ENCODE results near the gene RRH.
"Not testable (repeated sequence)": the region's sequence is repeated elsewhere in the genome, so short reads cannot be mapped to it uniquely, and the experiment has no call there.

RRH gene, protein sequence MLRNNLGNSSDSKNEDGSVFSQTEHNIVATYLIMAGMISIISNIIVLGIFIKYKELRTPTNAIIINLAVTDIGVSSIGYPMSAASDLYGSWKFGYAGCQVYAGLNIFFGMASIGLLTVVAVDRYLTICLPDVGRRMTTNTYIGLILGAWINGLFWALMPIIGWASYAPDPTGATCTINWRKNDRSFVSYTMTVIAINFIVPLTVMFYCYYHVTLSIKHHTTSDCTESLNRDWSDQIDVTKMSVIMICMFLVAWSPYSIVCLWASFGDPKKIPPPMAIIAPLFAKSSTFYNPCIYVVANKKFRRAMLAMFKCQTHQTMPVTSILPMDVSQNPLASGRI

DNA sequence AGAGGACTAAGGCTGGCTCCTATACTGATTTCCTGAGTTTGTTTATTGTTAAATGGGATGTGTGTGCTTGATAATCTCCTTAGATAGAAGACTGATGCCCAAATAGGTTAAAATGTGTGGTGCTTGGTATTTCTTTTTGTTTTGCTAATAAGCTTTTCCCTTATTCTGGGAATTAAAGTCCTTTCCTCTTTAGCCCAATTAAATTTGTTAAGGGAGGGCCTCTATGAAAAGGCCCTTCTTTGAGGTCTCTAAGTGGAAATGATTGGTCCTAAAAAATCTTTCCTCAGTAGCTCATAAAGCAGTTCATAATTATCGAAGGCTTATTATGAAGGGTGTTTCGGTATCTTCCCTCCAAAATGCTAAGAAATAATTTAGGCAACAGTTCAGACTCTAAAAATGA, at the start of gene RRH:
RRH (plus strand) TSS at position 301 of the 400 bp plus-strand sequence; CDS start at position 357, 56 bp downstream.
- DNase-seq (ENCODE audit: low read depth in 2 of 2) = no peak

DNA sequence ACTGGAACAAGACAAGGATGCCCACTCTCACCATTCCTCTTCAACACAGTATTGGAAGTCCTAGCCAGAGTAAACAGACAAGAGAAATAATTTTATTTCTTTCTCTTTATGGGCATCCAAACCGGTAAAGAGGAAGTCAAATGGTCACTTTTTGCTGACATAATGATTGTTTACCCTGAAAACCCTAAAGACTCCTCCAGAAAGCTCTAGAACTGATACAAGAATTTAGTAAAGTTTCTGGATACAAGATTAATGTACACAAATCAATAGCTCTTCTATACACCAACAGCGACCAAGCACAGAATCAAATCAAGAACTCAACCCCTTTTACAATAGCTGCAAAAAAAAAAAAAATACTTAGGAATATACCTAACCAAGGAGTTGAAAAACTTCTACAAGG, 45.7 kb upstream of the RRH start:
- DNase-seq (ENCODE audit: low read depth in 2 of 2) = not testable (repeated sequence)

DNA sequence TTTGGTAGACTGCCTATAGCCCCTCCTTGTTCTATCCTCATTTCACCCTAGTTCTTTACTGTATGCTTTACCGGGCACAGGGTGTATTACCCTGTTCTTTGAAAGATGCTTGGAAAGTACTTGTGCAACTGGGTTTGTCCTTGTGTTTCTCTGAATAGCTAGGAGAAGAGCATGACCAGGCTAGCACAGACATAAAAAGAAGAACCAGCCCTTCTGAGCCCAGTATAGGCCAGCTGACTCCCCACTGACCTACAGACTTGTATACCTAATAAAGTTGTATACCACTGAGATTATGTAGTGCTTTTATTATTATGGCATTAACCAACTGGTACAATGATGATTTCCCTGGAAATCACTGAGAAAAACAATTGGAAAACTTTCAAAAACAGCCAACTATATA, 40.9 kb upstream of the RRH start:
- no peak for DNase-seq (ENCODE audit: low read depth in 2 of 2)

DNA sequence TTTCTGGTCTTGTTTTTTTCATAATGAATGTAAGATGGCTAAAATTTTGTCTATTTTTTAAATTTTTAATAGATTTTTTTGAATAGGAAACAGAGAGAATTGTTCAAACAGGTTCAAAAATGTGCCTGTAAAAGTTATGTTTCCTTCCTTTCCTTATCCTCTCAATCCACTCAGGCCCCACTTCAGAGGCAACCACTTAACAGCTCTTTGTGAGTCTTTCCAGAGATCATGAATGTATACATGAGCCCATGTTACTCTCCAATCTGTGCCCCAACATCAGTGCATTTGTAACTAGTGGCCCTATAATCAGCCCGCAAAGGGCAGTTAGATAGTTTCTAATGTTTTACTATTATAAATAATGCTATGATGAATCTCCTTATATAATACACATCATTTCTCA, 40.0 kb upstream of the RRH start:
- no peak for DNase-seq (ENCODE audit: low read depth in 2 of 2)

DNA sequence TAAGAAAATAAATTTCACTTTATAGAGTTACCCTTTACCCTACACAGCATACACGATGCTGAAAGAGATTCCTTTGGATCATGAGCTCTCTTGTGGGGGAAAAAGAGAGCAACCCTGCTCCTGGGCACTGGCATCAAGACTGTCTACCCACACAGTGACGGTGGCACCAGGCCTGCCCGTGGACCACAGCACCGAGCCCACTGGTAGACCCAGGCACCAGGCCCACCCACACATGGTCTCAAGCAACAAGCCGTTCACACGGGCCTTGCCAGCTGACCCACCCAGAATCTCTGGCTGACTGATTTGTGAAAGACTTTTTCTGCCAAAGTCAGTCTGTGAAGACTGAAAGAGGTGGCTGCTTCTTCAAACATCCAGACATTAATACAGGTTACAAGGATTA, 32.7 kb upstream of the RRH start:
- no peak for DNase-seq (ENCODE audit: low read depth in 2 of 2)

DNA sequence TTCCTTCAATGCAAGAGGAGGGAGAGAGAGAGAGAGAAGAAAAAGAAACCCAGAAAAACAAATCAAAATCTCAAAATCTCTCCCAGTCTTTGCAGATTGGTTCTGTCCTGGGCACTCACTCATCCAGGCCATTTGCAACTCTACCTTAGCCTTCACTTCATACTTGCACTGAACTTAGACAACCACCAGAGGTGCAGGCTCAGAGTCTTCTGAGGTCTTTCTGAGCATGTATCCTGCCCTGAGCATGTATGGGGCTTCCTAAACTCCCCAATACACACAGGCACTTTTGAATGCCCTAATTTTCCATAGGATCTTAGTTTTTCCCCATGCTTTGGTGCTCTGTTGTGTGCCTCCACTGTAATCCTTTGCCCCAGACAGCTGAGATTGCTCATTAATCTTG, 28.9 kb upstream of the RRH start:
- no peak for DNase-seq (ENCODE audit: low read depth in 2 of 2)

DNA sequence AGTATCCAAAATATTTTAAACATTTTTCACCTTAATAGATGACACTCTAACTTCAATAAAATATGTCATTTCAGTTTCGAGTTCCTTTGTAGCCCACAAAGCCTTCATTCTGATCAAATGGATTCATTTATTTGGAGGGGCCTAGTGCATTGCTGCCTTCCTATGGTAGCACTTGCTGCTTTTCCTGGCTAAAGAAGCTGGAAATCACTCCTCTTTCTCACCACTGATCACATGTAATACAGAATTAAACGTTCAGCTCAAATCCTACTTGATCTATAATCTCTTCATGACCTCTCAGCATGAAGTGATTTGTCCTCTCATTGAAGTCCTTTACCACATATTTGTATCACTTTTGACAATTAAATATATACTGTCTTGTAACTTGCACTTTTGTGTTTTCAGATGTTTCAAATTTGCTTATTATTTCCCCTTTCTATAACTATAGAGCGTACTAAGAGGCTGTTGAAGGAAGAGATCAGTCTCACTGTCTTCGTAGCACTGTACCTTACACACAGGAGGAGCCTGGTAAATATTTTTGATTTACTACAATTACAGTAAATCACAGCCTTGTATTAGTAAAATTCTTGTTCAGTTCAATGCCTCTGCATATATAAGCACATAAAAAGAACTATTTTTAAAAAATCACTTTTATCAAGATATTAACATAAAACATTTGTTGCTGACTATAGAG, 26.5 kb upstream of the RRH start:
- no peak for DNase-seq (ENCODE audit: low read depth in 2 of 2)

DNA sequence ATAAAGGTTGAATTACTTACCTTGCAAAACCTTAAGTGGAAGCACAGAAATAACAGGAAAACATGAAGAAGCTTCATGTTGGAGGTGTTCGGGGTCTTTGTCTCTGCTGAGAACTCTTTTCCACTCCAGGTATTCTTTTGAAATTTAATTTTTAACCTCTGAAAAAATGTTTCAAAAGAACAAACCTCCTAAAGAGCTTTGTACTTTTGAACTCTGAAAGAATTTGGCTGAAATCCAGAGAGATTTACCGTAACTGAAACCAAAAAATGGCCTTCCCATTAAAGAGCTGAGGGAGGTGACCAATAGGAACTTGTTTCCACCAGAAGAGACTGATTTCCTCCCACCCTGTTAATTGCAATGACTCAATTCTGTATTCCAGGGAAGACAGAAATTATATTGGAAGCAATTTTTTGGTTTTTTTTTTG, 25.9 kb upstream of the RRH start, which contains the start of gene CFI:
CFI (minus strand) TSS at position 105 of the 425 bp plus-strand sequence; CDS start at position 77, 28 bp downstream.
- DNase-seq (ENCODE audit: low read depth in 2 of 2) = no peak

DNA sequence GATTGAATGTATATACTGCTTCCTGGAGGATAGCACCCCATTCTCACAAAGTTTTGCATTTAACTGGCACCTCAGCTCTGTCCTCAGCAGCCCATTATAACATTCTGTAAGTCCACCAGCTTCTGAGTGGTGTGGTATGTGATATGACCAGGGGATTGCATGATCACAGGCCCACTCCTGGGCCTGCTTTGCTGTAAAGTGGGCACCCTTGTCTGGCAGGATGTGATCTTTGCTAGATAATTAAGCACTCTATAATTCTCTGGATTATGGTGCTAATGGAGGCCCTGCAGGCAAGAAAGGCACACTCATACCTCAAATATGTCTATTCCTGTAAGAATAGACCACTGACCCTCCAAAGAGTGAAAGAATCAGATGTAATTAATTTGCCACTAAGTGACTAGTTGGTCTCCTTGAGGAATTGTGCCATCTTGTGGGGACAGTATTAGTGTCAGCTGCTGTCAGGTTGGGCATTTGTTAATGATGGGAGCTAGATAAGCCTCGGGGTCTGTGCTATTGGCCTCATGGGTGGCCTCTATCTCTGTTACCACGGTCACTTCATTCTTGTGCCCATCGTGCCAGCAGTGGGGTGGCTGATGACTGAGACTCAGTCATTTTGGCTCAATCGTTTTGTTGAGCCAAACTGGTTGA, 23.7 kb upstream of the RRH start:
- no peak for DNase-seq (ENCODE audit: low read depth in 2 of 2)

DNA sequence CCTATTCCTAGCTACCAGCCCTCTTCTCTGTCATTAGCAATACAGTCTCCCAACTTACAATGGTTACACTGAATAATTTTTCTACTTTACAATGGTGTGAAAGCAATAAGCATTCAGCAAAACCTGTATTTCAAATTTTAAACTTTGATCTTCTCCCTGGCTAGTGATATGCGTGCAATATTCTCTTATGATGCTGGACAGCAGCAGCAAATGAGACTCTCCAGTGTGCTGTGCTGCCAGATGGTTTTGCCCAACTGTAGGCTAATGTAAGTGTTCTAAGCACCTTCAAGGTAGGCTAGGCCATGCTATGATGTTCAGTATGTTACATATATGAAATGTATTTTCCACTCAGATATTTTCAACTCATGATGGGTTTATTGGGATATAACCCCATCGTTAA, 18.1 kb upstream of the RRH start:
- no peak for DNase-seq (ENCODE audit: low read depth in 2 of 2)

DNA sequence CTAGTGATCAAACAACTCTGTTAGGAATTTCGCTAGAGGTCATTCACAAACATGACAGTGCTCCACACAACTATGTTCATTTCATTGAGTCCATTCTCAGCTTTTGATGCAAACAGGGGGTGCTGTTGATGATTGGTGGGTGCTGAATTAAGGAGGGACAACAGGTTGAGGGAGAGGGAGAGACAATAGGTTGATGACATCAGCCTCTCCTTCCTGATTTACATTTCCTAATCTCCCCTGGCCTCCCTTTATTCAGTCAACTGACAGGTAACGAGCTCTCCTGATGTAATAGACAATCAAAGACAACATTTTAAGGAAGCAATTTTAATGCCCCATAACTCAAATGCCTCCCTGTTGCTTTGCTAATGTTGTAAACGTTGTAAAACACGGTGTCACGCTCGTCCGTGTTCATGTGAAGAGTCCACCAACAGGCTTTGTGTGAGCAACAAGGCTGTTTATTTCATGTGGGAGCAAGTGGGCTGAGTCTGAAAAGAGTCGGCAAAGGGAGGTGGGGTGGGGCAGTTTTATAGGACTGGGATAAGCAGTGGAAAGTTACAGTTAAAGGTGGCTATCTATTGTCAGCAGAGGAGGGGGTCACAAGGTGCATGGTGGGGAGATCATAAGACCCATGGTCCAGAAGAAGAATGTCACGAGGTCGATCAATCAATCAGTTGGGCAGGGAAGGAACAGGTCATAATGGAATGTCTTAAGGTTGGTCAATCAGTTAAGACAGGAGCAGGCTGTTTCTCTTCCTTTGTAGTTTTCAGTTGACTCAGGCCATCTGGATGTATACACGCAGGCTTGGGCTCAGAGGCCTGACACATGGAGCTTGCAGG, 17.0 kb upstream of the RRH start:
- no peak for DNase-seq (ENCODE audit: low read depth in 2 of 2)

DNA sequence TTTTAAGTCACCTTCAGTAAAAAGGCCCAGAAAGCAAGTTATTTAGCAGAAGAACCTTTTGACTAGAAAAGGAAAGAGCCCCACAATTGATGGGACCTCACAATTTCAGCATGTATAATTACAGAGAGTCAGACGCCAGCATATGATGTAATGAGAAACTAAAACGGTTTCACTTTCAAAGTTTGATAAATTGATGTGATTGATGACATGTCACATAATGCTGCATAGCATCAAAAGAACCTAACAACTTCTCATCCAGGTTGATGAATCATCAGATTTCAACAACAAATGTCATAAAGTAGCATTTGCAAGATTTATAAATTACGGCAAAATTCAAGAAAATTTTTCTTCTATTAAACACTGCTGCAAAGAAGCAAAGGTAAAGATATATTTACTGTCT, 16.1 kb upstream of the RRH start:
- DNase-seq (ENCODE audit: low read depth in 2 of 2) = no peak

DNA sequence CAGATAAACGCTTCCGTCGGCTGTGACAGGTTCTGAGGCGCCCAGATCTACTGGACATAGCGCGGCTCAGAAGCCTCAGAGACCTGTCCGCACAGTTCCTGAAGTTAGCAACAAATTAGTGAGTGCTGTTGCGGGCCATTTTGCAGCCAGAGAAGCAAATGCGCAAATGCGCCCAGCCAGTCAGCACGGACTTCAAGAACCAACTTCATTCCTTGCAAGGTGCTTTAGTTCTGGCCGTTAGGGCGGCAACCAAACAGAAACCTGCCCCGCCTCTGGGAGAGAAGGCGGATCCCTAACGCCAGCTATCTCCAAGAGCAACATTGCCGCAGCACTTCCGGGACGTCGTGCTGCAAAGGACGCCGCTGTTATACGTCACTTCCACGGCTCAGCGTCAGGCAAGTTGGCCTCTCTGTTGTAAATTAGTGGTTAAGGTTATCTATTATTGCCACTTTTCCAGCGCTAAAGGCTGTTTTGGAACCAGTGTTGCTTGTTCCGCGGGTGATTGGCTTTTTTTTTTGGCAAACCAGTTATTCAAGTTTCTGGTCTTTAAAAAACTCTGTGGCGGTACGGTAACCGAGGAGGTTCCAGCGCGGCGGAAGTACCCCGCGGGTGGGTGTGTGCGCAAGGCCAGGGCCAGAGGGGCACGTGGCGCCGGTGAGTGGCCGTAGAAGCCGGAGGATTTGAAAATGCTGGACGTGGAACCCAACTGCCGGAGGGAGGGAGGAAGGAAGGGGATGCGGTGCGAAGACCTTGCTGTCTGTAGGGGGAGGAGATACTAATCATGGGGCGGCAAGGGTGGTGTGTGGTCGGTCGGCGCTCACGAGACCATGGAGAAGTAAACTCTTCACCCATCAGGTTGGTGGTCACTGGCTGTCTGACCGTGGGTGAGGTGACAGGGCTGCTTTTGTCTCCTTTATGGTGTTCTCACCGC, 12.4 kb upstream of the RRH start, which contains the start of gene GAR1:
GAR1 (plus strand) TSS at position 612 of the 931 bp plus-strand sequence. CDS start 403 bp downstream, outside the sequence.
- DNase-seq (ENCODE audit: low read depth in 2 of 2) = peak; percentile 69 to 75

DNA sequence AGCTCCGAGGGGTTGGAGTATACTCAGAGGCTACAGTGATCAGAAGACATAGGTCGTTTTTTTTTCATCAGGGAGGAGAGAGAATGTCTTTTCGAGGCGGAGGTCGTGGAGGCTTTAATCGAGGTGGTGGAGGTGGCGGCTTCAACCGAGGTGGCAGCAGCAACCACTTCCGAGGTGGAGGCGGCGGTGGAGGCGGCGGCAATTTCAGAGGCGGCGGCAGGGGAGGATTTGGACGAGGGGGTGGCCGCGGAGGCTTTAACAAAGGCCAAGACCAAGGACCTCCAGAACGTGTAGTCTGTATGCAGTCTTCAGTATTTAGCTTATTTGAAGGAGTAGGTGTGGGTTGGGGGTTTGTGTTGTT, 11.7 kb upstream of the RRH start:
- DNase-seq (ENCODE audit: low read depth in 2 of 2) = peak; percentile 4 to 13

DNA sequence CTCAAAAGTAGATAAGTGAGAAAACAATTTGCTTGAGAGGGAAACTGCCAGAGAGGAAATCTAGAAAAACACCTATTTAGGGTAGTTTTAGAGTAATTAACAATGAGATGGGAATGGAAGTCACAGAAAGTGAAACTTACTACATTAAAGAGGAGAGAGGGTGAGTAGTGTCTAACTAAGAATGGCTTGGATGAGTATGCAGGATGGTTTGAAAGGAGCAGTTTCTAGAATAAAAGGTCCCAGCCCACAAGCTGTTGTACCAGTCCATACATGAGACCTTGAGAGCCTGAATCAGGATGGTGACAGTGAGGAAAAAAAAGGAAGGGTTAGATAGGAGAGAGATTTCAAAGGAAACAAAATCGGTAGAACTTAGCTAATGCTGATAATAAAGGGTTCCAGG, 10.9 kb upstream of the RRH start:
- DNase-seq (ENCODE audit: low read depth in 2 of 2) = no peak

DNA sequence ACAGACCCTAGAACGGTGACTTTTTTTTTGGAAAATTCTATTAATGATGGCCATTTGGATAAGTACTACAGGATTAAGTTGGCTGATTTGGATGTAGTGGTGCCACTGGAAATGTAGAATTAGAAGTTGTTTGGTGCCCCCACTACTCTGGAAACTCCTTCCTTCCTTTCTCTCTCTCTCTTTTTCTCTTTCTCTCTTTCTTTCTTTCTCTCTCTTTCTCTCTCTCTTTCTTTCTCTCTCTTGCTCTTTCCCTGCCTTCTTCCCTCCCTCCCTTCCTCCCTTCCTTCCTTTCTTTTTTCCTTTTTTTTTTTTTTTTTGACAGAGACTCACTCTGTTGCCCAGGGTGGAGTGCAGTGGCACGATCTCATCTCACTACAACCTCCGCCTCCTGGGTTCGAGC, 9.5 kb upstream of the RRH start:
- no peak for DNase-seq (ENCODE audit: low read depth in 2 of 2)

DNA sequence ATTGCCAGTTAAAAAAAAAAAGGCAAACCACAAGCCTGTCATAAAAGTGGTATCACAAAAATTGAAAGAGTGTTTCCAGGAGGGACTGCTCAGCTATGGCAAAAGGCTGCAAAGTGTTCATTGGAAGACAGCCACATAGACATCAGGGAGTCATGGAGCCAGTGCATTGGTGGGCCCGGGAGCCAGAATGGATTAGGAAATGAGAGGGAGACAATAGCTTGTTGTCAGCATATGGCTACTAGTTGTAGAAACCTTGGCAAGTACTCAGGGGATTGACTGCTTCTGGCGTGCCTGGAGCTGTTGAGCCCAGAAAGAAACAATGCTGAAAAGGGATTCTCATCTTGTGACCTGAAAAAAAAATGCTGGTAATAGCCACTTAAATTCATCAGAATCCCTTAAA, 7.2 kb upstream of the RRH start:
- no peak for DNase-seq (ENCODE audit: low read depth in 2 of 2)

DNA sequence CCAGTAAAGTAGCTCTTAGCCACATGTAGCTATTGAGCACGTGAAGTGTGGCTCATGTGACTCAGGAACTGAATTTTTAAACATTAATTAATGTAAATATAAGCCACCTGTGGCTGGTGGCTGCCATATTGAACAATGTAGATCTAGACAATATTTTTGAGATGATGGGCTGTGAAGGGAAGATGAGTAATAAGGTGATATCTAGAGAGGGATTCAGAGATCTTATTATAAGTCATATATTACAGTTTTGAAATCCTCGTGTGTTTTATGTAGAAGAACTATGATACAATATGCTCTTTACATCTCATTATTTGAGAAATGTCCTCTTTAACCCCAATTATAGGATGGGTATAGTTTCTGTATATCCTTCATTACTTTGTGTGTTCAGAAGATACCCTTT, 6.6 kb upstream of the RRH start:
- DNase-seq (ENCODE audit: low read depth in 2 of 2) = no peak

DNA sequence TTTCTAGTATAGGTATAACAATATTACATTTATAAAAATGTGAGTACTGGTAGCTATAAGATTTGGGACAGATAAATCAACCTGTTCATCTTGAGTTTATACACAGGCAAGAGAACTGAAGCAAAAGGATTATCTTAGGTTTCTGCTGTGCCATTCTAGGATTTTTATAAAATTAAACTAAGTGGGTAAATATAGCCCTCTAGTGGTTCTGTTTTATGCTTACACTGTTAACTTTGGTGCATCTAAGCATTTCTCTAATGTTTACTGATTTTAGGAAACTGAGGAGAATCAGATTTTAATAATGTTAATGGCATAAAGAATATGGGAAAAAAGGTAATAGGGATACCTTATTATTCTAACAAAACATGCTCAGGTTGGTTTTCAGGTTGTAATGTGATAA, 1.1 kb upstream of the RRH start:
- DNase-seq (ENCODE audit: low read depth in 2 of 2) = no peak

DNA sequence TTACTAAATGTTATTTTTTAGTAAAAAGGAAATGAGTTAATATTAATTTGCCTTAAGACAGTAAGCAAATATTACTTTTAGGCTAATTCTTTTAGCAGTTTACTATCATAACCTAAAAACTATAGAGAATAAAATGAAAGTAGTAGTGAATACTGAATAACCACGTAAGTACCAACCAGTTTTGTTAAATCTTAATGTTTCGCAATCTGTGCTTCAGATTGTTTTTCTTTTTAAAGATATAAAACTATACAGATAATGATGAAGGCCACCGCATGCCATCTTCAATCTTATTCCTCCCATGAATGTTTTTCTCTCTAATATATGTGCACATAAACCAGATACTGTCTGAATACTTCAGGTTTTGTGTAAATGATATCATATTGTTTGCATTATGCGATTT, 6.0 kb downstream of the RRH start:
- DNase-seq (ENCODE audit: low read depth in 2 of 2) = no peak

DNA sequence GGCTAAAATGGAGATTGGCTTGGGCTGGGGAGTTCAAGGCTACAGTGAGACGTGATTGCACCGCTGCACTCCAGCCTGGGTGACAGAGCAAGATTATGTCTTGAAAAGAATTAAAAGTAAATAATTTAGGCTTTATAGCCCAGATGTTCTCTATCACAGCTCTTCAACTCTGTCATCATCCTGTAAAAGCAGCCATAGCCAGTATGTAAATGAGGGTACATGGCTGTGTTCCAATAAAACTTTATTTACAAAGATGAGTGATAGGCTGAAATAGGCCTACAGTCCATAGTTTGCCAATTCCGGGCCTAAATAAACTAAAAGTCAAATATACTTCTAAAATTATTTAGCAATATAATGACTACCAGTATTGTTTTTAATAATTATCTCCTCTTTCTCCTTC, 9.2 kb downstream of the RRH start:
- DNase-seq (ENCODE audit: low read depth in 2 of 2) = no peak

Measured in stimulated activated CD8-positive, alpha-beta memory T cell treated with anti-CD3 and anti-CD28 coated beads, Interleukin-2, amount 100 ng/mL, for 1 hour (primary cell).